ENCODE results near the gene SCO1. TPM values are rescaled to one million over a fixed set of nuclear protein-coding genes. Genes with fewer than 3 reads are reported as not detected.

The SCO1 gene
- total and polyA plus RNA-seq, 2 donors (not counting 1 experiment from before 2014, with no cell fraction given), result 5.9 to 28.6 TPM

GRCh38 chr17:10725262-10725661, 27.9 kb upstream of the SCO1 start:
- DNase-seq, result no peak
- intact Hi-C loops (cut with micrococcal nuclease), result no loop called here
- Histone ChIP-seq H2AFZ (ENCODE audit: insufficient read depth, low read depth, low read length, poor library complexity, severe bottlenecking) (no peak overlapping the region), H3K79me2 (ENCODE audit: control insufficient read depth, insufficient read depth, low read length) (no peaks in the 10 kb centered on the region), H4K20me1 (ENCODE audit: control insufficient read depth, insufficient read depth, low read length, poor library complexity, severe bottlenecking) (no peaks in the 10 kb centered on the region), H3K27ac (ENCODE audit: low read length in 2 of 2) (no peak overlapping the region), H3K4me2 (replicated peaks; ENCODE audit: low read depth, low read length, poor library complexity, severe bottlenecking) (no peak overlapping the region), H3K4me3 (ENCODE audit: control extremely low read depth in 1 of 5, extremely low read depth in 1 of 5, insufficient read depth in 1 of 5, low read depth in 2 of 5, low read length in 4 of 5) (no peak overlapping the region), H3K9me3 (ENCODE audit: control extremely low read depth in 1 of 3, control insufficient read depth in 2 of 3, insufficient read depth in 1 of 3, low read length in 2 of 3) (no peaks in the 10 kb centered on the region), H3K4me1 (ENCODE audit: control insufficient read depth in 2 of 2, insufficient read depth in 2 of 2, low read length in 2 of 2) (peaks cover 0 to 6% of the 10 kb centered on the region in 2 donors), H3K36me3 (replicated peaks in 1 of 2; ENCODE audit: control extremely low read depth in 1 of 2, control insufficient read depth in 1 of 2, extremely low read depth in 1 of 2, insufficient read depth in 2 of 2, low read length in 1 of 2) (no peaks in the 10 kb centered on the region), H3K27me3 (replicated peaks in 1 of 4; ENCODE audit: control extremely low read depth in 1 of 4, control insufficient read depth in 3 of 4, insufficient read depth in 4 of 4, low read length in 3 of 4) (no peaks in the 10 kb centered on the region), H3K9ac (ENCODE audit: low read length) (no peak overlapping the region)
- CTCF ChIA-PET, result interaction anchor here (0.6 kb wide), 1 partner anchor 81 kb away, joined by 3 read pairs; no protein-coding TSS in a partner anchor
- ATAC-seq (ENCODE audit: low read depth), result no peak
- TF ChIP-seq EZH2 (IDR thresholded peaks at IDR 0.05; ENCODE audit: borderline replicate concordance, insufficient read depth, low read depth, low read length, poor library complexity, severe bottlenecking) (no peak), CTCF (IDR thresholded peaks at IDR 0.05) (no peak)
- POLR2A ChIA-PET, result no interaction called here
- Mint-ChIP-seq H3K27ac (no peak overlapping the region), H3K27me3 (no peaks in the 10 kb centered on the region), H3K4me1 (peaks cover 9% of the 10 kb centered on the region), H3K4me3 (no peak overlapping the region), H3K9me3 (ENCODE audit: insufficient read depth) (no peaks in the 10 kb centered on the region)
- 89% methylated on average over 3 of the region's 3 CpGs for WGBS (ENCODE audit: insufficient coverage)

GRCh38 chr17:10724546-10725195, 27.3 kb upstream of the SCO1 start:
- CTCF ChIA-PET, result interaction anchor here (0.7 kb wide), 1 partner anchor 125 kb away, joined by 4 read pairs; no protein-coding TSS in a partner anchor
- 100% methylated on average over 4 of the region's 11 CpGs for WGBS (ENCODE audit: insufficient coverage)
- TF ChIP-seq CTCF (IDR thresholded peaks at IDR 0.05) (no peak), EZH2 (IDR thresholded peaks at IDR 0.05; ENCODE audit: borderline replicate concordance, insufficient read depth, low read depth, low read length, poor library complexity, severe bottlenecking) (no peak)
- Mint-ChIP-seq H3K4me3 (no peak overlapping the region), H3K4me1 (peaks cover 6% of the 10 kb centered on the region), H3K27me3 (no peaks in the 10 kb centered on the region), H3K27ac (no peak overlapping the region), H3K9me3 (ENCODE audit: insufficient read depth) (no peaks in the 10 kb centered on the region)
- no peak for ATAC-seq (ENCODE audit: low read depth)
- H3K9me3 ChIP-seq (ENCODE audit: control extremely low read depth in 1 of 3, control insufficient read depth in 2 of 3, insufficient read depth in 1 of 3, low read length in 2 of 3), result no peaks in the 10 kb centered on the region
- no peak overlapping the region for H2AFZ ChIP-seq (ENCODE audit: insufficient read depth, low read depth, low read length, poor library complexity, severe bottlenecking)
- POLR2A ChIA-PET, result no interaction called here
- H3K79me2 ChIP-seq (ENCODE audit: control insufficient read depth, insufficient read depth, low read length), result no peaks in the 10 kb centered on the region
- H3K9ac ChIP-seq (ENCODE audit: low read length), result no peak overlapping the region
- H4K20me1 ChIP-seq (ENCODE audit: control insufficient read depth, insufficient read depth, low read length, poor library complexity, severe bottlenecking), result no peaks in the 10 kb centered on the region
- no peak overlapping the region for H3K27ac ChIP-seq (ENCODE audit: low read length in 2 of 2)
- no peak overlapping the region for H3K4me2 ChIP-seq (replicated peaks; ENCODE audit: low read depth, low read length, poor library complexity, severe bottlenecking)
- H3K36me3 ChIP-seq (replicated peaks in 1 of 2; ENCODE audit: control extremely low read depth in 1 of 2, control insufficient read depth in 1 of 2, extremely low read depth in 1 of 2, insufficient read depth in 2 of 2, low read length in 1 of 2), result no peaks in the 10 kb centered on the region
- H3K27me3 ChIP-seq (replicated peaks in 1 of 4; ENCODE audit: control extremely low read depth in 1 of 4, control insufficient read depth in 3 of 4, insufficient read depth in 4 of 4, low read length in 3 of 4), result no peaks in the 10 kb centered on the region
- no peak overlapping the region for H3K4me3 ChIP-seq (ENCODE audit: control extremely low read depth in 1 of 5, extremely low read depth in 1 of 5, insufficient read depth in 1 of 5, low read depth in 2 of 5, low read length in 4 of 5)
- peaks cover 0 to 6% of the 10 kb centered on the region in 2 donors for H3K4me1 ChIP-seq (ENCODE audit: control insufficient read depth in 2 of 2, insufficient read depth in 2 of 2, low read length in 2 of 2)
- intact Hi-C loops (cut with micrococcal nuclease), result no loop called here
- no peak for DNase-seq

Data from B cell (primary cell).